HCT116 (cell line): Measurements from ENCODE around the gene RIPOR2.

ENCODE experiments used
- POLR2A ChIP-seq: IDR thresholded peaks from 2 replicates; pipeline ENCODE4 v1.7.0; 2011; ENCODE audit warnings: borderline replicate concordance; ENCODE audit not compliant: insufficient read depth, insufficient read length; ENCODE audit errors: extremely low read depth
- TCF7L2 ChIP-seq: IDR thresholded peaks from 2 replicates; pipeline ENCODE4 v1.7.0; 2011; ENCODE audit warnings: borderline replicate concordance, inconsistent platforms; ENCODE audit not compliant: insufficient read depth, insufficient read length; ENCODE audit errors: extremely low read depth
- ZNF274 ChIP-seq: fragments of 200-500 bp; sonication (Bioruptor generic); IDR thresholded peaks from 2 replicates; pipeline ENCODE4 v1.6.1; 2014; ENCODE audit warnings: mild to moderate bottlenecking, low read depth, low read length, inconsistent platforms
- TF ChIP-seq, protein P1 (sequence below), 3 experiments: fragments of 200-600 bp in 1 of 3; sonication (generic) in 1 of 3; IDR thresholded peaks in 2 of 3; conservative IDR thresholded peaks in 1 of 3; 2 replicates each; pipeline ENCODE4 v1.5.1; 2012 to 2017; ENCODE audit warnings: low read depth in 2 of 3, low read length in 2 of 3, antibody characterized with exemption in 1 of 3, borderline replicate concordance in 1 of 3, control low read depth in 1 of 3, mild to moderate bottlenecking in 1 of 3, mixed read lengths in 1 of 3, mixed run types in 1 of 3, moderate library complexity in 1 of 3; ENCODE audit not compliant: insufficient read depth in 1 of 3

DNA sequence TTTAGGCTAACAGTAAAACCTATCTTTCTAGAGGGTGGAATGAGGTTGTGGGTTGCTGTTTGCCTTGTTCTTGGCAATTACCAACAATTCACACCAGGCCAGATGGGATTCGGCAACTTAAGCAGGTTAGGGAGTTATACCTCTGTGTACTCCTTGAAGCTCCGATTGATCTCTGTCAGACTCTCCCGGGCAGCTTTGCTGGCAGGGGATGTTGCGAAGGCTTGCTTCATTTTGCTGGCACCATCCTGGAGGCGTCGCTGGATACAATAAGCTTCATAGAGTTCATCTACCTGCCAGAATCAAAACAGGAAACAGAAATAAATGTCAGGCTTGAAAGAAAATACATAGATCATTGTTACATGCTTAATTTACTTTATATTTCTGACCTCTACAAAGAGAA, 70.6 kb downstream of the RIPOR2 start:
- TF ChIP-seq, protein P1, sequence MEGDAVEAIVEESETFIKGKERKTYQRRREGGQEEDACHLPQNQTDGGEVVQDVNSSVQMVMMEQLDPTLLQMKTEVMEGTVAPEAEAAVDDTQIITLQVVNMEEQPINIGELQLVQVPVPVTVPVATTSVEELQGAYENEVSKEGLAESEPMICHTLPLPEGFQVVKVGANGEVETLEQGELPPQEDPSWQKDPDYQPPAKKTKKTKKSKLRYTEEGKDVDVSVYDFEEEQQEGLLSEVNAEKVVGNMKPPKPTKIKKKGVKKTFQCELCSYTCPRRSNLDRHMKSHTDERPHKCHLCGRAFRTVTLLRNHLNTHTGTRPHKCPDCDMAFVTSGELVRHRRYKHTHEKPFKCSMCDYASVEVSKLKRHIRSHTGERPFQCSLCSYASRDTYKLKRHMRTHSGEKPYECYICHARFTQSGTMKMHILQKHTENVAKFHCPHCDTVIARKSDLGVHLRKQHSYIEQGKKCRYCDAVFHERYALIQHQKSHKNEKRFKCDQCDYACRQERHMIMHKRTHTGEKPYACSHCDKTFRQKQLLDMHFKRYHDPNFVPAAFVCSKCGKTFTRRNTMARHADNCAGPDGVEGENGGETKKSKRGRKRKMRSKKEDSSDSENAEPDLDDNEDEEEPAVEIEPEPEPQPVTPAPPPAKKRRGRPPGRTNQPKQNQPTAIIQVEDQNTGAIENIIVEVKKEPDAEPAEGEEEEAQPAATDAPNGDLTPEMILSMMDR (IDR thresholded peaks at IDR 0.05 in 2 of 3, conservative IDR thresholded peaks at IDR 0.05 in 1 of 3; ENCODE audit: borderline replicate concordance in 1 of 3, insufficient read depth in 1 of 3, low read depth in 2 of 3, low read length in 2 of 3): no peak
- TF ChIP-seq POLR2A (no peak), TCF7L2 (no peak), ZNF274 (no peak)
